ENCODE measurements around the gene GDAP1L1.
"Not testable (repeated sequence)": the region's sequence is repeated elsewhere in the genome, so short reads cannot be mapped to it uniquely, and the experiment has no call there.

The GDAP1L1 gene

GRCh38 chr20:44326391-44327159, 79.5 kb downstream of the GDAP1L1 start:
- no peak overlapping the region for H3K27ac ChIP-seq
- TF ChIP-seq, protein P1, sequence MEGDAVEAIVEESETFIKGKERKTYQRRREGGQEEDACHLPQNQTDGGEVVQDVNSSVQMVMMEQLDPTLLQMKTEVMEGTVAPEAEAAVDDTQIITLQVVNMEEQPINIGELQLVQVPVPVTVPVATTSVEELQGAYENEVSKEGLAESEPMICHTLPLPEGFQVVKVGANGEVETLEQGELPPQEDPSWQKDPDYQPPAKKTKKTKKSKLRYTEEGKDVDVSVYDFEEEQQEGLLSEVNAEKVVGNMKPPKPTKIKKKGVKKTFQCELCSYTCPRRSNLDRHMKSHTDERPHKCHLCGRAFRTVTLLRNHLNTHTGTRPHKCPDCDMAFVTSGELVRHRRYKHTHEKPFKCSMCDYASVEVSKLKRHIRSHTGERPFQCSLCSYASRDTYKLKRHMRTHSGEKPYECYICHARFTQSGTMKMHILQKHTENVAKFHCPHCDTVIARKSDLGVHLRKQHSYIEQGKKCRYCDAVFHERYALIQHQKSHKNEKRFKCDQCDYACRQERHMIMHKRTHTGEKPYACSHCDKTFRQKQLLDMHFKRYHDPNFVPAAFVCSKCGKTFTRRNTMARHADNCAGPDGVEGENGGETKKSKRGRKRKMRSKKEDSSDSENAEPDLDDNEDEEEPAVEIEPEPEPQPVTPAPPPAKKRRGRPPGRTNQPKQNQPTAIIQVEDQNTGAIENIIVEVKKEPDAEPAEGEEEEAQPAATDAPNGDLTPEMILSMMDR (IDR thresholded peaks at IDR 0.05) = no peak
- TF ChIP-seq ZFX (IDR thresholded peaks at IDR 0.05; ENCODE audit: borderline replicate concordance) = no peak

DNA sequence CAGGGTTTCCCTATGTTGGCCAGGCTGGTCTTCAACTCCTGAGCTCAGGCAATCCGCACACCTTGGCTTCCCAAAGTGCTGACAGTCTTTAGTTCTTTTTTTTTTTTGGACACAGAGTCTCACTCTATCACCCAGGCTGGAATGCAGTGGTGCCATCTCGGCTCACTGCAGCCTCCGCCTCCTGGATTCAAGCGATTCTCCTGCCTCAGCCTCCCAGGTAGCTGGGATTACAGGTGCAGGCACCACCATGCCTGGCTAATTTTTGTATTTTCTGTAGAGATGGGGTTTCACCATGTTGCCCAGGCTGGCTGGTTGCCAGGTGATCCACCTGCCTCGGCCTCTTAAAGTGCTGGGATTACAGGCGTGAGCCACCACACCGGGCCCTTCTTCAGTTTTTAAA, 80.6 kb downstream of the GDAP1L1 start:
- H3K27ac ChIP-seq = not testable (repeated sequence)

DNA sequence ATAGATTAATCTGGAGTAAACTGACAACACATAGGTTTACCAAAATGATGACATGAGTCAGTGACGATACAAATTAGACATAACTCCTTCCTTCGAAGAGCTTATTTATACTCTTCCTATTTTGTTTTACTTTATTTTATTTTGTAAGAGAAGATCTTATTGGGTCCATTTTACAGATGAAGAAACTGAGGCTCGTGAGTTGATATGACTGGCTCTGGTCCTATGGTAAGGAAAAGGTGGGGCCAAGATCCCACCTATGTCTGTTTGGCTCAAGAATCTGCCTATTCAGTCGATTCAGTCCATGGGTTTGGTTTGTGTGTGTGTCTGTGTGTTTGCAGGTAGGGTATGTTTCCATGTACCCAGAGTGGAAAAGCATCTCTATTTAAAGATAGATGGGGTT, 81.3 kb downstream of the GDAP1L1 start:
- TF ChIP-seq, protein P1 (IDR thresholded peaks at IDR 0.05) = no peak
- no peak for TF ChIP-seq ZFX (IDR thresholded peaks at IDR 0.05; ENCODE audit: borderline replicate concordance)
- H3K27ac ChIP-seq = no peak overlapping the region

Measured in 22Rv1 (cell line).